ENCODE measurements around the gene RILP. TPM values are rescaled to one million over a fixed set of nuclear protein-coding genes. Genes with fewer than 3 reads are reported as not detected.

The RILP gene
- total and polyA plus RNA-seq, 10 of the 15 experiments (the other 5 are each of a cell fraction or from before 2014, with no cell fraction given) = 0.60 to 6.1 (median 3.3) TPM; not detected in 1

DNA sequence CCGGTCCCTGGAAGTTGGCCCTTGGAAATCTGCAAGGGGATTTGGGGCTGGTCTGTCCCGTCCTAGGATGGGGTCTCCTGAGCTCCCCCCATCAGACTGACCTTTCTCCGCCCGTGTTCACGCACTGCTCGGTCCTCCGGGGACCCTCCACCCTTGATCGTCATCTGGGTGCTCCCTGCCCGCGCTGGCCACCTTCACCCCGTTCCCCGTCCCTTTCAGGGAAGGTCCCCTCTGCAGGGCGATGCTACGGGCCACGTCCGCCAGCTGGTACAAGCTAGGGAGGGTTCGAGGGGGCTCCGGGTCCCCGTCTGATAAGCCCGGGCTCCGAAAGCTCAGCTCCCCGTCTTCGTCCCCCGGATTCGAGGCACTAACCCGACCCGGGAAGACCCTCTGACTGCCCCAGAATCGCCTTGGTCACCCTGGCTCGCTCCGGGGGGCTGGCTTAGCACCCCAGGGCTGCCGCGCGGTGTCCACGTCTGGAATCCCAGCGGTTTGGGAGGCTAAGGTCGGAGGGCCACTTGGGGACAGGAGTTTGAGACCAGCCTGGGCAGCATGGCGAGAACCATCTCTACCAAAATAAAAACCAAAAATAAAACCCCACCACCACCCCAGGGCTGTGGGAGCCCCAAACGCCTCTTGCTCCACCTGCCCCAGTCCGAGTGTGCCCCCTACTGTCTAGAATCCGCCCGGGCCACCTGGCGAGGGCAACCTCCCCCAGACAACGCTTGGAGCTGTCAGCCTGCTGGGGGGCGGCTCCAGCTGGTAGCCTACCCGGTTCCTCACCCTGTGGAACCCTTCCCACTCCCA lies 20.0 kb downstream of the RILP start:
- no peaks in the 10 kb centered on the region for H3K36me3 ChIP-seq (ENCODE audit: control insufficient read depth in 2 of 2, insufficient read depth in 2 of 2, low read length in 1 of 2)
- CTCF ChIA-PET = interaction anchor here (0.6 to 9.9 kb wide), 40 partner anchors 11 to 550 kb away, joined by 3 to 380 read pairs (median 4); partner anchors contain the start of genes INPP5K, RILP and SCARF1
- no TSS peak for BruUV-seq (replicated peaks)
- in situ Hi-C loops (cut with MboI) (loop anchor here (10.0 kb wide), 1 partner anchor 55 kb away; no protein-coding TSS in a partner anchor), intact Hi-C loops (cut with micrococcal nuclease; ENCODE audit: unreplicated experiment) (loop anchor here (1.0 to 5.0 kb wide), 3 partner anchors 37 to 112 kb away; partner anchors contain the start of gene INPP5K)
- no peak for DNase-seq (ENCODE audit: low read depth, low spot score)
- no peaks in the 10 kb centered on the region for H4K20me1 ChIP-seq (ENCODE audit: control insufficient read depth, insufficient read depth)
- H3K4me2 ChIP-seq (ENCODE audit: control insufficient read depth, insufficient read depth) = peak overlapping the region; percentile 100
- WGBS (ENCODE audit: insufficient coverage, insufficient replicate concordance, low lambda C conversion rate, missing lambda C conversion rate) = 13% methylated on average over 44 of the region's 45 CpGs
- H3K27me3 ChIP-seq (replicated peaks in 1 of 2; ENCODE audit: control insufficient read depth in 2 of 2, insufficient read depth in 2 of 2, low read length in 1 of 2) = no peaks in the 10 kb centered on the region
- H2AFZ ChIP-seq (ENCODE audit: control insufficient read depth, low read depth, low read length) = peak overlapping the region; percentile 79
- peak; percentile 53 for ATAC-seq
- H3K79me2 ChIP-seq (ENCODE audit: control insufficient read depth, insufficient read depth, low read length) = peaks cover 6% of the 10 kb centered on the region
- no peaks in the 10 kb centered on the region for H3K9me3 ChIP-seq (replicated peaks; ENCODE audit: control insufficient read depth, insufficient read depth, low read length)
- H3K4me3 ChIP-seq = peak overlapping the region; percentile 88
- peaks cover 42% of the 10 kb centered on the region for H3K4me1 ChIP-seq (ENCODE audit: control insufficient read depth, insufficient read depth, low read length)
- H3K9ac ChIP-seq (ENCODE audit: control insufficient read depth, insufficient read depth, low read length) = peak overlapping the region; percentile 66
- POLR2A ChIA-PET = interaction anchor here (0.5 to 6.0 kb wide), 11 partner anchors 12 to 267 kb away, joined by 3 to 56 read pairs (median 5); no protein-coding TSS in a partner anchor
- RAD21 ChIA-PET (ENCODE audit: unreplicated experiment) = interaction anchor here (0.6 to 10.0 kb wide), 27 partner anchors 11 to 370 kb away, joined by 3 to 317 read pairs (median 4); partner anchors contain the start of genes INPP5K, RILP and SCARF1
- H3K27ac ChIP-seq (ENCODE audit: control insufficient read depth, insufficient read depth) = peak overlapping the region; percentile 87; the same call in 1 of the 2 replicates
- SMC1A ChIA-PET (ENCODE audit: uncharacterized antibody, unreplicated experiment) = interaction anchor here (0.6 to 5.4 kb wide), 20 partner anchors 14 to 268 kb away, joined by 3 to 107 read pairs (median 4); partner anchors contain the start of genes INPP5K and PITPNA
- no peak for FAIRE-seq
- TF ChIP-seq, protein P1, sequence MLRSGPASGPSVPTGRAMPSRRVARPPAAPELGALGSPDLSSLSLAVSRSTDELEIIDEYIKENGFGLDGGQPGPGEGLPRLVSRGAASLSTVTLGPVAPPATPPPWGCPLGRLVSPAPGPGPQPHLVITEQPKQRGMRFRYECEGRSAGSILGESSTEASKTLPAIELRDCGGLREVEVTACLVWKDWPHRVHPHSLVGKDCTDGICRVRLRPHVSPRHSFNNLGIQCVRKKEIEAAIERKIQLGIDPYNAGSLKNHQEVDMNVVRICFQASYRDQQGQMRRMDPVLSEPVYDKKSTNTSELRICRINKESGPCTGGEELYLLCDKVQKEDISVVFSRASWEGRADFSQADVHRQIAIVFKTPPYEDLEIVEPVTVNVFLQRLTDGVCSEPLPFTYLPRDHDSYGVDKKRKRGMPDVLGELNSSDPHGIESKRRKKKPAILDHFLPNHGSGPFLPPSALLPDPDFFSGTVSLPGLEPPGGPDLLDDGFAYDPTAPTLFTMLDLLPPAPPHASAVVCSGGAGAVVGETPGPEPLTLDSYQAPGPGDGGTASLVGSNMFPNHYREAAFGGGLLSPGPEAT (IDR thresholded peaks at IDR 0.05; ENCODE audit: low read depth) = no peak
- TF ChIP-seq, protein P2, sequence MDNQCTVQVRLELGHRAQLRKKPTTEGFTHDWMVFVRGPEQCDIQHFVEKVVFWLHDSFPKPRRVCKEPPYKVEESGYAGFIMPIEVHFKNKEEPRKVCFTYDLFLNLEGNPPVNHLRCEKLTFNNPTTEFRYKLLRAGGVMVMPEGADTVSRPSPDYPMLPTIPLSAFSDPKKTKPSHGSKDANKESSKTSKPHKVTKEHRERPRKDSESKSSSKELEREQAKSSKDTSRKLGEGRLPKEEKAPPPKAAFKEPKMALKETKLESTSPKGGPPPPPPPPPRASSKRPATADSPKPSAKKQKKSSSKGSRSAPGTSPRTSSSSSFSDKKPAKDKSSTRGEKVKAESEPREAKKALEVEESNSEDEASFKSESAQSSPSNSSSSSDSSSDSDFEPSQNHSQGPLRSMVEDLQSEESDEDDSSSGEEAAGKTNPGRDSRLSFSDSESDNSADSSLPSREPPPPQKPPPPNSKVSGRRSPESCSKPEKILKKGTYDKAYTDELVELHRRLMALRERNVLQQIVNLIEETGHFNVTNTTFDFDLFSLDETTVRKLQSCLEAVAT (IDR thresholded peaks at IDR 0.05) = 0 out of 2 replicates have a peak, but pooled peaks have one; percentile 57
- TF ChIP-seq RBBP5 (conservative IDR thresholded peaks at IDR 0.05) (no peak), POU2F2 (IDR thresholded peaks at IDR 0.05; ENCODE audit: borderline replicate concordance, low read depth, low read length) (0 out of 3 replicates have a peak, but pooled peaks have one; percentile 33), MYC (IDR thresholded peaks at IDR 0.05; ENCODE audit: insufficient read depth, insufficient read length, insufficient replicate concordance, low read length, severe bottlenecking) (no peak), BMI1 (IDR thresholded peaks at IDR 0.05; ENCODE audit: borderline replicate concordance) (no peak), DPF2 (IDR thresholded peaks at IDR 0.05) (no peak), FOXK2 (IDR thresholded peaks at IDR 0.05) (no peak), SREBF1 (IDR thresholded peaks at IDR 0.05; ENCODE audit: low read length) (no peak), NR2C1 (IDR thresholded peaks at IDR 0.05) (no peak), MTA2 (IDR thresholded peaks at IDR 0.05; ENCODE audit: low read depth) (no peak), FOS (IDR thresholded peaks at IDR 0.05; ENCODE audit: borderline replicate concordance, extremely low read depth, insufficient read length) (no peak), LARP7 (IDR thresholded peaks at IDR 0.05) (no peak), NR2F1 (conservative IDR thresholded peaks at IDR 0.05) (no peak), STAT3 (IDR thresholded peaks at IDR 0.05; ENCODE audit: low read depth, low read length) (no peak), ZNF274 (IDR thresholded peaks at IDR 0.05; ENCODE audit: insufficient read depth, insufficient read length) (no peak), MXI1 (IDR thresholded peaks at IDR 0.05; ENCODE audit: low read depth, low read length) (peak; percentile 73; the same call in 1 of the 2 replicates), ZNF207 (IDR thresholded peaks at IDR 0.05; ENCODE audit: borderline replicate concordance) (peak; percentile 24; the same call in 1 of the 2 replicates)
- TF ChIP-seq, protein P3, sequence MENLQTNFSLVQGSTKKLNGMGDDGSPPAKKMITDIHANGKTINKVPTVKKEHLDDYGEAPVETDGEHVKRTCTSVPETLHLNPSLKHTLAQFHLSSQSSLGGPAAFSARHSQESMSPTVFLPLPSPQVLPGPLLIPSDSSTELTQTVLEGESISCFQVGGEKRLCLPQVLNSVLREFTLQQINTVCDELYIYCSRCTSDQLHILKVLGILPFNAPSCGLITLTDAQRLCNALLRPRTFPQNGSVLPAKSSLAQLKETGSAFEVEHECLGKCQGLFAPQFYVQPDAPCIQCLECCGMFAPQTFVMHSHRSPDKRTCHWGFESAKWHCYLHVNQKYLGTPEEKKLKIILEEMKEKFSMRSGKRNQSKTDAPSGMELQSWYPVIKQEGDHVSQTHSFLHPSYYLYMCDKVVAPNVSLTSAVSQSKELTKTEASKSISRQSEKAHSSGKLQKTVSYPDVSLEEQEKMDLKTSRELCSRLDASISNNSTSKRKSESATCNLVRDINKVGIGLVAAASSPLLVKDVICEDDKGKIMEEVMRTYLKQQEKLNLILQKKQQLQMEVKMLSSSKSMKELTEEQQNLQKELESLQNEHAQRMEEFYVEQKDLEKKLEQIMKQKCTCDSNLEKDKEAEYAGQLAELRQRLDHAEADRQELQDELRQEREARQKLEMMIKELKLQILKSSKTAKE (IDR thresholded peaks at IDR 0.05; ENCODE audit: low read depth, poor library complexity, severe bottlenecking) = peak; percentile 36

Measured in GM12878 (cell line).